ENCODE data around the gene NEDD4L.

The NEDD4L gene

GRCh38 chr18:58097907-58098166, 53.8 kb downstream of the NEDD4L start:
- no peak for DNase-seq (ENCODE audit: low read depth)
- H3K4me3 ChIP-seq (ENCODE audit: low read depth, low read length): no peak overlapping the region
- TF ChIP-seq CTCF (IDR thresholded peaks at IDR 0.05; ENCODE audit: low read depth, low read length, missing control alignments): no peak

GRCh38 chr18:58098706-58099105, 54.7 kb downstream of the NEDD4L start:
- H3K4me3 ChIP-seq (ENCODE audit: low read depth, low read length): no peak overlapping the region
- no peak for TF ChIP-seq CTCF (IDR thresholded peaks at IDR 0.05; ENCODE audit: low read depth, low read length, missing control alignments)
- DNase-seq (ENCODE audit: low read depth): no peak

- H3K4me3 ChIP-seq (ENCODE audit: low read depth, low read length): no peak overlapping the region
- no peak for DNase-seq (ENCODE audit: low read depth)
- TF ChIP-seq CTCF (IDR thresholded peaks at IDR 0.05; ENCODE audit: low read depth, low read length, missing control alignments): no peak
Observed at GRCh38 chr18:58100154-58100553, 56.1 kb downstream of the NEDD4L start.

GRCh38 chr18:58101291-58101794, 57.3 kb downstream of the NEDD4L start:
- no peak for TF ChIP-seq CTCF (IDR thresholded peaks at IDR 0.05; ENCODE audit: low read depth, low read length, missing control alignments)

GRCh38 chr18:58102018-58102417, 58.0 kb downstream of the NEDD4L start:
- H3K4me3 ChIP-seq (ENCODE audit: low read depth, low read length): no peak overlapping the region
- no peak for DNase-seq (ENCODE audit: low read depth)
- no peak for TF ChIP-seq CTCF (IDR thresholded peaks at IDR 0.05; ENCODE audit: low read depth, low read length, missing control alignments)

More at GRCh38 chr18:58101291-58101794, 57.3 kb downstream of the NEDD4L start:
- H3K4me3 ChIP-seq (ENCODE audit: low read depth, low read length): no peak overlapping the region
- peak; percentile 74 for DNase-seq (ENCODE audit: low read depth)

GRCh38 chr18:58102875-58103274, 58.8 kb downstream of the NEDD4L start:
- DNase-seq (ENCODE audit: low read depth): no peak
- H3K4me3 ChIP-seq (ENCODE audit: low read depth, low read length): no peak overlapping the region
- TF ChIP-seq CTCF (IDR thresholded peaks at IDR 0.05; ENCODE audit: low read depth, low read length, missing control alignments): no peak

- no peak overlapping the region for H3K4me3 ChIP-seq (ENCODE audit: low read depth, low read length)
Observed at GRCh38 chr18:58103339-58103985, 59.4 kb downstream of the NEDD4L start.

More at GRCh38 chr18:58103339-58103985, 59.4 kb downstream of the NEDD4L start:
- no peak for DNase-seq (ENCODE audit: low read depth)
- TF ChIP-seq CTCF (IDR thresholded peaks at IDR 0.05; ENCODE audit: low read depth, low read length, missing control alignments): no peak
